Measurements from ENCODE around the gene MSL3B.

The MSL3B gene

DNA sequence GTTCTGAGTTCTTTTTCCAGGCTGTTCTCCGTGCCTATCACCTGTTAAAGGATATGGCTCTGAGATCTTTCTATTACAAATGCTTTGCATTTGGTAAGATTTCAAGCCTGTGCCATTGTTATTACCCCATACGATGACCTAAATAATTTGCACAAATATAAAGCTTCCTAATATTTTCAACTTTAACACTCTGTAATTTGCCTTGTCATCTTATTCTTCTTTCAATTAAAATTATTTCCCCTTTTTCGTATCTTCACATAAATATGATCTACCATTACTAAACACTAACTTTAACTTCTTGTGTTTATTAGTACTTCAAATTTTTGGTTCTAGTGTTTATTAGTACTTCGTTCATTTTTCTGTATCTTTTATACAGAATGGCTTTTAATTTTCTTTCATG lies 3.2 kb upstream of the MSL3B start:
- TF ChIP-seq, protein P1, sequence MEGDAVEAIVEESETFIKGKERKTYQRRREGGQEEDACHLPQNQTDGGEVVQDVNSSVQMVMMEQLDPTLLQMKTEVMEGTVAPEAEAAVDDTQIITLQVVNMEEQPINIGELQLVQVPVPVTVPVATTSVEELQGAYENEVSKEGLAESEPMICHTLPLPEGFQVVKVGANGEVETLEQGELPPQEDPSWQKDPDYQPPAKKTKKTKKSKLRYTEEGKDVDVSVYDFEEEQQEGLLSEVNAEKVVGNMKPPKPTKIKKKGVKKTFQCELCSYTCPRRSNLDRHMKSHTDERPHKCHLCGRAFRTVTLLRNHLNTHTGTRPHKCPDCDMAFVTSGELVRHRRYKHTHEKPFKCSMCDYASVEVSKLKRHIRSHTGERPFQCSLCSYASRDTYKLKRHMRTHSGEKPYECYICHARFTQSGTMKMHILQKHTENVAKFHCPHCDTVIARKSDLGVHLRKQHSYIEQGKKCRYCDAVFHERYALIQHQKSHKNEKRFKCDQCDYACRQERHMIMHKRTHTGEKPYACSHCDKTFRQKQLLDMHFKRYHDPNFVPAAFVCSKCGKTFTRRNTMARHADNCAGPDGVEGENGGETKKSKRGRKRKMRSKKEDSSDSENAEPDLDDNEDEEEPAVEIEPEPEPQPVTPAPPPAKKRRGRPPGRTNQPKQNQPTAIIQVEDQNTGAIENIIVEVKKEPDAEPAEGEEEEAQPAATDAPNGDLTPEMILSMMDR (IDR thresholded peaks at IDR 0.05; ENCODE audit: insufficient read depth, low read length, severe bottlenecking): no peak
- H3K4me3 ChIP-seq (ENCODE audit: low read depth, low read length): no peak overlapping the region
- H3K27me3 ChIP-seq (ENCODE audit: control insufficient read depth, insufficient read depth, low read length): peaks cover 2% of the 10 kb centered on the region
- DNase-seq (ENCODE audit: low read depth) (no peak), FAIRE-seq (no peak)
- H3K36me3 ChIP-seq (ENCODE audit: control insufficient read depth, insufficient read depth, low read length): no peaks in the 10 kb centered on the region

- no peak for DNase-seq (ENCODE audit: low read depth)
- Histone ChIP-seq H3K27me3 (ENCODE audit: control insufficient read depth, insufficient read depth, low read length) (no peaks in the 10 kb centered on the region), H3K4me3 (ENCODE audit: low read depth, low read length) (no peak overlapping the region), H3K36me3 (ENCODE audit: control insufficient read depth, insufficient read depth, low read length) (peaks cover 1% of the 10 kb centered on the region)
- TF ChIP-seq, protein P1 (IDR thresholded peaks at IDR 0.05; ENCODE audit: insufficient read depth, low read length, severe bottlenecking): no peak
- FAIRE-seq: peak; percentile 66
Measured at GRCh38 chr2:233866479-233866878, 1.7 kb downstream of the MSL3B start.

- H3K36me3 ChIP-seq (ENCODE audit: control insufficient read depth, insufficient read depth, low read length): peaks cover 1% of the 10 kb centered on the region
- FAIRE-seq (no peak), DNase-seq (ENCODE audit: low read depth) (no peak)
- H3K4me3 ChIP-seq (ENCODE audit: low read depth, low read length): no peak overlapping the region
- TF ChIP-seq, protein P1 (IDR thresholded peaks at IDR 0.05; ENCODE audit: insufficient read depth, low read length, severe bottlenecking): peak; percentile 12
- no peaks in the 10 kb centered on the region for H3K27me3 ChIP-seq (ENCODE audit: control insufficient read depth, insufficient read depth, low read length)
Measured at GRCh38 chr2:233865838-233866237, 2.3 kb downstream of the MSL3B start.

GRCh38 chr2:233862261-233862768 lies 5.9 kb downstream of the MSL3B start:
- Histone ChIP-seq H3K4me3 (ENCODE audit: low read depth, low read length) (no peak overlapping the region), H3K36me3 (ENCODE audit: control insufficient read depth, insufficient read depth, low read length) (peaks cover 1% of the 10 kb centered on the region), H3K27me3 (ENCODE audit: control insufficient read depth, insufficient read depth, low read length) (no peaks in the 10 kb centered on the region)
- TF ChIP-seq, protein P1 (IDR thresholded peaks at IDR 0.05; ENCODE audit: insufficient read depth, low read length, severe bottlenecking): no peak
- no peak for FAIRE-seq
- no peak for DNase-seq (ENCODE audit: low read depth)

DNA sequence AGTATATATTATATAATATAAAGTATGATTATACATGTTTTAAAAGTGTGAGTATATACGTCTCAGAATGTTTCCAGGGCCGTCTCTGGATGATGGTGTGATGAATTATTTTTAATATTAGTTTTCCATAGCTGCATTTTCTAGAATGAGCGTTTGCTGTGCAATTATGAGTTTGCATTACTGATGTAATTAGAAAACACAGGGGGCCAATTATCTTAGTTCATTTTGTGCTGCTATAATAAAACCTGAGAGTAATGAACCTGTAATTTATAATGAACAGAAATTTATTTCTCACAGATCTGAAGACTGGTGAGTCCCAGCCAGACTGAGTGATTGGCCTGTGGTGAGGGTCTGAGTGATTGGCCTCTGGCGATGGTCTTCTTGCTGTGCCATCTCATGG lies 9.9 kb downstream of the MSL3B start:
- FAIRE-seq (no peak), DNase-seq (ENCODE audit: low read depth) (no peak)
- Histone ChIP-seq H3K36me3 (ENCODE audit: control insufficient read depth, insufficient read depth, low read length) (no peaks in the 10 kb centered on the region), H3K27me3 (ENCODE audit: control insufficient read depth, insufficient read depth, low read length) (no peaks in the 10 kb centered on the region), H3K4me3 (ENCODE audit: low read depth, low read length) (no peak overlapping the region)
- TF ChIP-seq, protein P1 (IDR thresholded peaks at IDR 0.05; ENCODE audit: insufficient read depth, low read length, severe bottlenecking): no peak

- H3K27me3 ChIP-seq (ENCODE audit: control insufficient read depth, insufficient read depth, low read length): no peaks in the 10 kb centered on the region
- DNase-seq (ENCODE audit: low read depth) (peak; percentile 22), FAIRE-seq (no peak)
- H3K4me3 ChIP-seq (ENCODE audit: low read depth, low read length): no peak overlapping the region
- TF ChIP-seq, protein P1 (IDR thresholded peaks at IDR 0.05; ENCODE audit: insufficient read depth, low read length, severe bottlenecking): peak; percentile 77
- H3K36me3 ChIP-seq (ENCODE audit: control insufficient read depth, insufficient read depth, low read length): no peaks in the 10 kb centered on the region
Measured at GRCh38 chr2:233857511-233858141, 10.6 kb downstream of the MSL3B start.
